Lung (tissue), 12 donors: ENCODE data around the gene DDR1. TPM values are rescaled to one million over a fixed set of nuclear protein-coding genes. Genes with fewer than 3 reads are reported as not detected.
"Not testable (repeated sequence)": the region's sequence is repeated elsewhere in the genome, so short reads cannot be mapped to it uniquely, and the experiment has no call there.

Experiments used
- ATAC-seq: fragments of 200-7000 bp; cut with Tn5 transposase; one replicate; pipeline ENCODE4 v1.9.1; 2020; ENCODE audit warnings: moderate number of reproducible peaks; ENCODE audit not compliant: insufficient read depth, low FRiP score
- DNase-seq, 3 donors: peaks; one replicate each; pipeline ENCODE4 v3.0.0-alpha.2; 2013 to 2017
- H3K27ac ChIP-seq, 2 donors: one replicate each; pipeline ENCODE4 v1.5.1; 2013; ENCODE audit warnings: mild to moderate bottlenecking in 2 of 2, moderate library complexity in 2 of 2, control low read depth in 1 of 2, inconsistent platforms in 1 of 2, low read depth in 1 of 2, low read length in 1 of 2
- H3K27me3 ChIP-seq, 3 donors: one replicate each; pipeline ENCODE4 v1.5.1; 2013; ENCODE audit warnings: low read length in 2 of 3; ENCODE audit not compliant: control insufficient read depth in 3 of 3, insufficient read depth in 3 of 3
- H3K36me3 ChIP-seq, 4 donors: one replicate each; pipeline ENCODE4 v1.5.1; 2013; ENCODE audit warnings: low read length in 4 of 4, mild to moderate bottlenecking in 1 of 4, moderate library complexity in 1 of 4; ENCODE audit not compliant: control insufficient read depth in 4 of 4, insufficient read depth in 4 of 4
- H3K4me1 ChIP-seq, 5 donors: one replicate each; pipeline ENCODE4 v1.5.1; 2013; ENCODE audit warnings: low read length in 5 of 5, mild to moderate bottlenecking in 2 of 5, moderate library complexity in 1 of 5; ENCODE audit not compliant: control insufficient read depth in 5 of 5, insufficient read depth in 5 of 5
- H3K4me3 ChIP-seq: one replicate; pipeline ENCODE4 v1.5.1; 2013; ENCODE audit warnings: mild to moderate bottlenecking, control low read depth, moderate library complexity
- H3K9ac ChIP-seq, 2 donors: one replicate each; pipeline ENCODE4 v1.5.1; 2013; ENCODE audit warnings: low read length in 2 of 2, control low read depth in 1 of 2; ENCODE audit not compliant: insufficient read depth in 1 of 2
- H3K9me3 ChIP-seq, 4 donors: one replicate each; pipeline ENCODE4 v1.5.1; 2013; ENCODE audit warnings: low read length in 3 of 4, mild to moderate bottlenecking in 1 of 4, moderate library complexity in 1 of 4; ENCODE audit not compliant: control insufficient read depth in 4 of 4, insufficient read depth in 3 of 4
- WGBS, 2 donors: extraction: QIAGEN DNeasy Blood & Tissue Kit; methylation state at CpG; one replicate each; pipeline ENCODE4 v1.1.7; 2013; 5-methylcytosine and 5-hydroxymethylcytosine counted together
- polyA plus RNA-seq, 2 donors: library from polyadenylated mRNA; stranded (reverse); fragments of 200-250 nt; gene quantifications; one replicate each; pipeline ENCODE4 v1.2.1, GENCODE V29; 2013
- total RNA-seq, 2 donors: library from RNA; depleted of rRNA in 1 of 2; stranded (reverse); fragments of >200 nt in 1 of 2; gene quantifications; one replicate each; pipeline ENCODE4 v1.2.1, GENCODE V29; 2014 to 2021
- TF ChIP-seq, protein P1 (sequence below): IDR thresholded peaks from 2 replicates; pipeline ENCODE4 v1.5.1; 2012; ENCODE audit warnings: mild to moderate bottlenecking; ENCODE audit errors: control extremely low read depth, extremely low read depth
- donor health status: control.
- donor health status: control.
- donor health status: Bipolar disorder and iron deficiency.
- donor health status: healthy.
- donor health status: DM: yes; HTN: yes; CAD: no.

DDR1 gene
- total and polyA plus RNA-seq, 4 donors = 39.5 to 134 (median 98.1) TPM

GRCh38 chr6:30903236-30903635, 18.9 kb downstream of the DDR1 start:
- Histone ChIP-seq H3K4me3 (no peak overlapping the region), H3K4me1 (no peaks in the 10 kb centered on the region), H3K27ac (no peak overlapping the region), H3K27me3 (no peaks in the 10 kb centered on the region), H3K9me3 (no peaks in the 10 kb centered on the region), H3K36me3 (peaks cover 0 to 4% (median under 1%) of the 10 kb centered on the region in 4 donors), H3K9ac (no peak overlapping the region)
- no peak for ATAC-seq
- DNase-seq = no peak
- TF ChIP-seq, protein P1, sequence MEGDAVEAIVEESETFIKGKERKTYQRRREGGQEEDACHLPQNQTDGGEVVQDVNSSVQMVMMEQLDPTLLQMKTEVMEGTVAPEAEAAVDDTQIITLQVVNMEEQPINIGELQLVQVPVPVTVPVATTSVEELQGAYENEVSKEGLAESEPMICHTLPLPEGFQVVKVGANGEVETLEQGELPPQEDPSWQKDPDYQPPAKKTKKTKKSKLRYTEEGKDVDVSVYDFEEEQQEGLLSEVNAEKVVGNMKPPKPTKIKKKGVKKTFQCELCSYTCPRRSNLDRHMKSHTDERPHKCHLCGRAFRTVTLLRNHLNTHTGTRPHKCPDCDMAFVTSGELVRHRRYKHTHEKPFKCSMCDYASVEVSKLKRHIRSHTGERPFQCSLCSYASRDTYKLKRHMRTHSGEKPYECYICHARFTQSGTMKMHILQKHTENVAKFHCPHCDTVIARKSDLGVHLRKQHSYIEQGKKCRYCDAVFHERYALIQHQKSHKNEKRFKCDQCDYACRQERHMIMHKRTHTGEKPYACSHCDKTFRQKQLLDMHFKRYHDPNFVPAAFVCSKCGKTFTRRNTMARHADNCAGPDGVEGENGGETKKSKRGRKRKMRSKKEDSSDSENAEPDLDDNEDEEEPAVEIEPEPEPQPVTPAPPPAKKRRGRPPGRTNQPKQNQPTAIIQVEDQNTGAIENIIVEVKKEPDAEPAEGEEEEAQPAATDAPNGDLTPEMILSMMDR = no peak
- WGBS, 2 donors = 88 to 98% methylated on average over 4 of the region's 4 CpGs

- H3K27ac ChIP-seq, H3K27me3 ChIP-seq, ATAC-seq, H3K9me3 ChIP-seq, H3K9ac ChIP-seq: not testable (repeated sequence)
- DNase-seq = peak in 1 of 3 donors; percentile 37
- WGBS, 2 donors = 40 to 53% methylated on average over 16 of the region's 16 CpGs
- Histone ChIP-seq H3K36me3 (peaks cover 0 to 17% (median 8%) of the 10 kb centered on the region in 4 donors), H3K4me3 (peak overlapping the region; percentile 39), H3K4me1 (peaks cover 0 to 10% (median 7%) of the 10 kb centered on the region in 5 donors)
Observed at GRCh38 chr6:30907290-30907757, 23.0 kb downstream of the DDR1 start.

DNA sequence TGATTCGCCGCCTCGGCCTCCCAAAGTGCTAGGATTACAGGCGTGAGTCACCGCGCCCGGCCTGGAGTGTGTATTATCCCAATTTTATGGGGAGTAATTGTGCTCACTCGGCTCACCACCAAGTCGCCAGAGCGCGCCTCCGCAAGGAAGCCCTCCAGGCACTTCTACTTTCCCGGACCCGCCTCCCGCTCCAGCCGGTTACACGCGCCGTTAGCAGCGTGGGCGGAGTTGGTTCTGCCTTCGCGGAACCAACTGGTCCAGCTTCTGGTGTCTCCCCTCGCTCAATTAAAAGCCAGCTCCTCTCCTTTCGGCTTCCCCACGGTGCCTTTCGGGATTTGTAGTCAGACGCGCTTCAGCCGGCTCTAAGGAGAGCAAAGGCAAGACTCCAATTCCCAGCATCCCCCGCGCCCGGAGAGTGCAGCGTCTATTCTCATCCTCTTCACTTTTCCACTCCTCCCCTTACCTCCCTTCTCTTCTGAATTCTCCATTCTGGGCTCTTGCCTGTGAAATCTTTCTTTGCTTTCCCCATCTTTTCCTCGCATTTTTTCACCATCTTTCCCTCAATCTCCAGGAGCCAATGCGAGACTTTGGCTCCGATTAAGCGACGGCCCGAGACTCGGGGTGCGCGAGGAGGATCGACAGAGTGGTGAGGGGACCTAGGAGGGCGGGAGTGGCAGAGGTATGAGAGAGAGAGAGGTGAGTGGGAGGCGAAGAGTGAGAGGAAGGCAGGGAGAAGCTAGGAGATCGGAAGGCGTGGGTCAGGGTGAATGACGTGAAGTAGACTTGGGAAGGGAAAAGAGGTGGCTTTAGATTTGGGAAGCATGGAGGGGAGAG, 23.7 kb downstream of the DDR1 start, which contains the start of gene GTF2H4:
TSS of gene GTF2H4 (plus strand) at position 450 of the 834 bp plus-strand sequence.
- DNase-seq (peak; percentile 97 to 99 (median 99)), ATAC-seq (peak; percentile 96)
- TF ChIP-seq, protein P1 = no peak
- Histone ChIP-seq H3K9ac (peak within 1 kb of the TSS in 1 of 2 donors; percentile 89), H3K36me3 (peaks cover 0 to 17% (median 8%) of the 10 kb centered on the region in 4 donors), H3K4me1 (peaks cover 0 to 10% (median 7%) of the 10 kb centered on the region in 5 donors), H3K9me3 (no peaks in the 10 kb centered on the region), H3K4me3 (peak within 1 kb of the TSS; percentile 43), H3K27me3 (no peaks in the 10 kb centered on the region), H3K27ac (peak within 1 kb of the TSS in 1 of 2 donors; percentile 47)
- WGBS, 2 donors = 1% methylated on average over 49 of the region's 49 CpGs

GRCh38 chr6:30908700-30909099, 24.4 kb downstream of the DDR1 start:
- Histone ChIP-seq H3K27ac (no peak overlapping the region), H3K27me3 (no peaks in the 10 kb centered on the region), H3K36me3 (peaks cover 0 to 17% (median 8%) of the 10 kb centered on the region in 4 donors), H3K4me3 (peak overlapping the region; percentile 43), H3K4me1 (peaks cover 0 to 16% (median 7%) of the 10 kb centered on the region in 5 donors), H3K9ac (peak overlapping the region in 1 of 2 donors; percentile 89), H3K9me3 (no peaks in the 10 kb centered on the region)
- ATAC-seq (no peak), DNase-seq (no peak)
- TF ChIP-seq, protein P1 = no peak
- WGBS, 2 donors = 25 to 33% methylated on average over 2 of the region's 2 CpGs

DNA sequence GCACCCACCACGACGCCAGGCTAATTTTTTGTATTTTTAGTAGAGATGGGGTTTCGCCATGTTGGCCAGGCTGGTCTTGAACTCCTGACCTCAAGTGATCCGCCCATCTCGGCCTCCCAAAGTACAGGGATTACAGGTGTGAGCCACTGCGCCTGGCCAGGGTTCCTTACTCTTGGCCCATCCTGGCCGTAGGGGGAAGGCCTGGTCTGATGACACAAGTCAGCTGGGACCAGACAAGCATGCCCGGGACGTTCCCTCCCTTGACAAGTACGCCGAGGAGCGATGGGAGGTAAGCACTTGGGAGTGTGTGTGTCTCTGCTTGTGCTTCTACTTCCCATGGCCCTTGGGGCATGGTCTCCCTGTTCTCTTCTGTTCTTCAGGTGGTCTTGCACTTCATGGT, 26.2 kb downstream of the DDR1 start:
- Histone ChIP-seq H3K4me1 (peaks cover 0 to 26% (median 16%) of the 10 kb centered on the region in 5 donors), H3K36me3 (peaks cover 0 to 17% (median 8%) of the 10 kb centered on the region in 4 donors)
- H3K9ac ChIP-seq, H3K4me3 ChIP-seq, H3K27me3 ChIP-seq, ATAC-seq, H3K27ac ChIP-seq, DNase-seq, H3K9me3 ChIP-seq: not testable (repeated sequence)
- 95% methylated on average over 12 of the region's 12 CpGs for WGBS, 2 donors
